BJ (cell line): ENCODE data around the gene CCL2. TPM values are rescaled to one million over a fixed set of nuclear protein-coding genes. Genes with fewer than 3 reads are reported as not detected.

Experiments
- CTCF ChIA-PET: fragments of 350-600 bp; formaldehyde crosslinking; extraction: SDS; loops from one replicate; lab custom pipeline; 2021; ENCODE audit warnings: antibody characterized with exemption, inconsistent platforms; lab: Yijun Ruan, JAX
- POLR2A ChIA-PET: fragments of 300-600 bp; sonication (Branson Sonifier 250); formaldehyde crosslinking; extraction: SDS; loops from one replicate; lab custom pipeline; 2021; ENCODE audit warnings: antibody characterized with exemption; lab: Charles Lee
- DNase-seq: peaks from one replicate; pipeline ENCODE4 v3.0.0-alpha.2; 2011; ENCODE audit warnings: low read depth
- H3K27me3 ChIP-seq: 2 replicates; pipeline ENCODE4 v1.6.0; 2011; ENCODE audit warnings: low read length; ENCODE audit not compliant: control insufficient read depth, insufficient read depth
- H3K36me3 ChIP-seq: 2 replicates; pipeline ENCODE4 v1.5.1; 2011; ENCODE audit warnings: low read length; ENCODE audit not compliant: control insufficient read depth, insufficient read depth
- H3K4me3 ChIP-seq: 2 replicates; pipeline ENCODE4 v1.5.1; 2011; ENCODE audit warnings: low read depth, mild to moderate bottlenecking, control low read depth, low read length
- CTCF ChIP-seq: IDR thresholded peaks from 2 replicates; pipeline ENCODE4 v1.5.1; 2011; ENCODE audit warnings: low read depth, mild to moderate bottlenecking, control low read depth, inconsistent platforms, low read length, moderate library complexity; ENCODE audit not compliant: insufficient read depth
- polyA minus RNA-seq: library from RNA; depleted of rRNA, polyadenylated mRNA; stranded (reverse); fragments of >200 nt; gene quantifications from 2 replicates; pipeline ENCODE4 v1.2.3, GENCODE V29; 2011; rRNA and poly(A)+ RNA removed
- polyA plus RNA-seq: library from polyadenylated mRNA; depleted of rRNA; stranded (reverse); fragments of >200 nt; gene quantifications from 2 replicates; pipeline ENCODE4 v1.2.3, GENCODE V29; 2011; rRNA removed

CCL2 gene
- polyA plus RNA-seq (303 and 386 TPM in 2 replicates), polyA minus RNA-seq (160 and 368 TPM in 2 replicates)

GRCh38 chr17:34254651-34255380, at the start of gene CCL2:
CCL2 (plus strand) TSS chr17:34255285; CDS start chr17:34255350, 65 bp downstream.
- Histone ChIP-seq H3K4me3 (peak within 1 kb of the TSS; percentile 53), H3K27me3 (no peaks in the 10 kb centered on the region), H3K36me3 (no peaks in the 10 kb centered on the region)
- no peak for TF ChIP-seq CTCF
- CTCF ChIA-PET = interaction anchor here (0.9 to 5.4 kb wide), 8 partner anchors 16 to 106 kb away, joined by 3 to 45 read pairs (median 5); partner anchors contain the start of gene CCL7
- POLR2A ChIA-PET = no interaction called here
- DNase-seq = no peak

- no peaks in the 10 kb centered on the region for H3K27me3 ChIP-seq
- H3K36me3 ChIP-seq = no peaks in the 10 kb centered on the region
- H3K4me3 ChIP-seq = no peak overlapping the region
- no peak for TF ChIP-seq CTCF
- POLR2A ChIA-PET = no interaction called here
- CTCF ChIA-PET = interaction anchor here (0.8 to 8.8 kb wide), 3 partner anchors 34 to 153 kb away, joined by 3 to 512 read pairs (median 176); partner anchors contain the start of genes CCL1 and CCL13
- no peak for DNase-seq
Observed at GRCh38 chr17:34205401-34205800, 49.7 kb upstream of the CCL2 start.

DNA sequence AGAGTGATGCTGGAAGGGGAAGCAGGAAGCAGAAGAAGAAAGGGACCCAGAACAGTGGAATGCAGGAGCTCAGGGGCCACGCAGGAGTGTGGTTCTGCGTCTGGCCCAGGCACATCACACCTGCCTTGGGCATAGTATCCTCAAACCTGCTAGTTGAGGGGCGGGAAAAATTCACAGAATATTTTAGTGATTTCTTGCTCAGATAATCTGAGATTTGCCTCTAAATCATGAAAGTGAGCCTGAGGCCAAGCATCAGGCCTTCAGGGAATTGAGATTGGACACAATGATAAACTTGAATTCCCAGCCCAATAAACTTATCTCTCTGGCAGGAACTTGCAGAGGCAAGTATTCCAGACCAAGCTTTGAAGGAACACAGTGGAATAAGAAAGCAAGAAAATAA, 48.5 kb upstream of the CCL2 start:
- Histone ChIP-seq H3K27me3 (no peaks in the 10 kb centered on the region), H3K4me3 (no peak overlapping the region), H3K36me3 (no peaks in the 10 kb centered on the region)
- CTCF ChIA-PET = interaction anchor here (8.8 kb wide), 1 partner anchor 152 kb away, joined by 512 read pairs; the partner anchor contains the start of genes CCL1 and CCL13
- TF ChIP-seq CTCF = no peak
- DNase-seq = no peak
- POLR2A ChIA-PET = no interaction called here

DNA sequence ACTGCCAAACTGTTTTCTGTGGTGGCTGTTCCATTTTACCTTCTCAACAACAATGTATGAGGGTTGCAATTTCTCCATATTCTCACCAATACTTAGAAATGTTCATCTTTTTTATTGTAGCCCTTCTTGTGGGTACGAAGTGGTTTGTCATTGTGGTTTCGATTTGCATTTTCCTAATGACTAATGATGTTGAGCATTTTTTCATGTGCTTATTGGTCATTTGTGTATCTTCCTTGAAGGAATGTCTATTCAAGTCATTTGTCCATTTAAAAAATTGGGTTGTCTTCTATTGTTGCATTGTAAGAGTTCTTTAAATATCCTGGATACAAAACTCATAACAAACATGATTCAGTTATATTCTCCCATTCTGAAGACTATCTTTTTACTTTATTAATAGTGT, 47.5 kb upstream of the CCL2 start:
- no peak for TF ChIP-seq CTCF
- no peak for DNase-seq
- Histone ChIP-seq H3K4me3 (no peak overlapping the region), H3K36me3 (no peaks in the 10 kb centered on the region), H3K27me3 (no peaks in the 10 kb centered on the region)
- POLR2A ChIA-PET = no interaction called here
- CTCF ChIA-PET = no interaction called here

GRCh38 chr17:34218748-34219147, 36.3 kb upstream of the CCL2 start:
- ChIA-PET CTCF (interaction anchor here (1.0 to 2.4 kb wide), 5 partner anchors 18 to 143 kb away, joined by 3 to 11 read pairs (median 4); no protein-coding TSS in a partner anchor), POLR2A (interaction anchor here (0.6 kb wide), 1 partner anchor 82 kb away, joined by 6 read pairs; no protein-coding TSS in a partner anchor)
- no peak for DNase-seq
- Histone ChIP-seq H3K4me3 (no peak overlapping the region), H3K27me3 (no peaks in the 10 kb centered on the region), H3K36me3 (no peaks in the 10 kb centered on the region)
- TF ChIP-seq CTCF = no peak
